IMR-90 (cell line): ENCODE results near the gene SPTBN5. TPM values are rescaled to one million over a fixed set of nuclear protein-coding genes. Genes with fewer than 3 reads are reported as not detected.
A peak's percentile ranks its signal among the peaks of the same experiment; 100 is the strongest.

ENCODE experiments used
- ATAC-seq: fragments of 200-7000 bp; cut with Tn5 transposase; 2 replicates; pipeline ENCODE4 v1.9.1; 2020; ENCODE audit warnings: low read depth, mild to moderate bottlenecking, moderate library complexity
- BruUV-seq: library from RNA; stranded (reverse); fragments of 400-500 nt; replicated peaks from 2 replicates; lab custom pipeline; 2021; lab: Mats Ljungman, UMichigan
- CTCF ChIA-PET: fragments of 300-600 bp; formaldehyde crosslinking; extraction: SDS; loops from one replicate; lab custom pipeline; 2021; ENCODE audit warnings: antibody characterized with exemption; lab: Yijun Ruan, JAX
- POLR2A ChIA-PET: fragments of 300-600 bp; sonication (Branson Sonifier 250); formaldehyde crosslinking; loops from one replicate; lab custom pipeline; 2022; ENCODE audit warnings: antibody characterized with exemption; ENCODE audit not compliant: unreplicated experiment; lab: Charles Lee
- DNase-seq: peaks from one replicate; pipeline ENCODE4 v3.0.0; 2013
- H2AFZ ChIP-seq: replicated peaks from 2 replicates; pipeline ENCODE3; 2013; ENCODE audit warnings: low read length, mild to moderate bottlenecking; ENCODE audit not compliant: poor library complexity
- H2AK5ac ChIP-seq: 2 replicates; pipeline ENCODE4 v1.6.1; 2013; ENCODE audit warnings: low read depth, low read length, inconsistent platforms
- H2AK9ac ChIP-seq: replicated peaks from 2 replicates; pipeline ENCODE3; 2013; ENCODE audit warnings: mild to moderate bottlenecking, low read depth, low read length, moderate library complexity; ENCODE audit not compliant: poor library complexity
- H2BK120ac ChIP-seq: 2 replicates; pipeline ENCODE4 v1.6.1; 2013; ENCODE audit warnings: low read depth, low read length, inconsistent platforms
- H2BK15ac ChIP-seq: 3 replicates; pipeline ENCODE4 v1.6.1; 2013; ENCODE audit warnings: low read depth, low read length, inconsistent platforms
- H2BK20ac ChIP-seq: 2 replicates; pipeline ENCODE4 v1.6.1; 2013; ENCODE audit warnings: low read depth, mild to moderate bottlenecking, inconsistent platforms, low read length, moderate library complexity
- H2BK5ac ChIP-seq: 2 replicates; pipeline ENCODE4 v1.6.1; 2013; ENCODE audit warnings: mild to moderate bottlenecking, low read depth, low read length, inconsistent platforms; ENCODE audit not compliant: poor library complexity, severe bottlenecking
- H3K14ac ChIP-seq: replicated peaks from 2 replicates; pipeline ENCODE4 v1.6.1; 2013; ENCODE audit warnings: low read depth, low read length, inconsistent platforms
- H3K18ac ChIP-seq: 2 replicates; pipeline ENCODE4 v1.6.1; 2013; ENCODE audit warnings: low read depth, low read length, control low read depth
- H3K23ac ChIP-seq: 2 replicates; pipeline ENCODE4 v1.6.1; 2013; ENCODE audit warnings: low read depth, low read length, inconsistent platforms
- H3K27ac ChIP-seq: 2 replicates; pipeline ENCODE4 v1.5.1; 2013; ENCODE audit warnings: mild to moderate bottlenecking, control low read depth, low read length; ENCODE audit not compliant: insufficient read depth
- H3K27me3 ChIP-seq: 2 replicates; pipeline ENCODE4 v1.6.1; 2013; ENCODE audit warnings: low read length; ENCODE audit not compliant: control insufficient read depth, insufficient read depth
- H3K36me3 ChIP-seq: 2 replicates; pipeline ENCODE4 v1.6.1; 2013; ENCODE audit warnings: low read length, mixed read lengths; ENCODE audit not compliant: control insufficient read depth, insufficient read depth
- H3K4ac ChIP-seq: 2 replicates; pipeline ENCODE4 v1.6.1; 2013; ENCODE audit warnings: low read depth, low read length, inconsistent platforms
- H3K4me1 ChIP-seq: 2 replicates; pipeline ENCODE4 v1.6.1; 2013; ENCODE audit warnings: low read length, mixed read lengths; ENCODE audit not compliant: control insufficient read depth, insufficient read depth
- H3K4me2 ChIP-seq: 2 replicates; pipeline ENCODE4 v1.6.1; 2013; ENCODE audit warnings: low read depth, mild to moderate bottlenecking, control low read depth, low read length, moderate library complexity
- H3K4me3 ChIP-seq: 2 replicates; pipeline ENCODE4 v1.5.1; 2013; ENCODE audit warnings: low read depth, mild to moderate bottlenecking, control low read depth, low read length, moderate library complexity; ENCODE audit not compliant: insufficient read depth
- H3K56ac ChIP-seq: 2 replicates; pipeline ENCODE4 v1.6.1; 2013; ENCODE audit warnings: low read length, inconsistent platforms; ENCODE audit not compliant: insufficient read depth; ENCODE audit errors: extremely low read depth
- H3K79me1 ChIP-seq, 2 experiments: 2 replicates each; pipeline ENCODE4 v1.6.1; 2013; ENCODE audit warnings: low read length in 2 of 2, inconsistent platforms in 1 of 2, low read depth in 1 of 2
- H3K9ac ChIP-seq: 2 replicates; pipeline ENCODE4 v1.6.1; 2013; ENCODE audit warnings: low read depth, low read length, control low read depth
- H3K9me1 ChIP-seq: 2 replicates; pipeline ENCODE4 v1.6.1; 2013; ENCODE audit warnings: low read length, inconsistent platforms; ENCODE audit not compliant: insufficient read depth
- H3K9me3 ChIP-seq: 2 replicates; pipeline ENCODE4 v1.6.1; 2013; ENCODE audit warnings: low read length; ENCODE audit not compliant: control insufficient read depth, insufficient read depth
- H4K20me1 ChIP-seq: 2 replicates; pipeline ENCODE4 v1.6.1; 2013; ENCODE audit warnings: low read length, inconsistent platforms; ENCODE audit not compliant: insufficient read depth
- H4K5ac ChIP-seq: 2 replicates; pipeline ENCODE4 v1.6.1; 2013; ENCODE audit warnings: mild to moderate bottlenecking, low read depth, low read length, control low read depth
- H4K8ac ChIP-seq, 2 experiments: 2 replicates each; pipeline ENCODE4 v1.6.1; 2013; ENCODE audit warnings: low read depth in 2 of 2, low read length in 2 of 2, control low read depth in 1 of 2, inconsistent platforms in 1 of 2
- H4K91ac ChIP-seq: 2 replicates; pipeline ENCODE4 v1.6.1; 2013; ENCODE audit warnings: low read depth, low read length, inconsistent platforms; ENCODE audit not compliant: insufficient read depth
- CEBPB ChIP-seq: IDR thresholded peaks from 2 replicates; pipeline ENCODE4 v1.6.1; 2012; ENCODE audit warnings: low read depth, low read length, improper control_type of control experiment
- MAZ ChIP-seq: IDR thresholded peaks from 2 replicates; pipeline ENCODE4 v1.6.1; 2012; ENCODE audit warnings: low read depth, mild to moderate bottlenecking, low read length, improper control_type of control experiment, moderate library complexity, borderline replicate concordance
- WGBS, 2 experiments: methylation state at CpG; one replicate each; pipeline versions ENCODE4 v1.1.5 to v1.1.7; 2013; ENCODE audit warnings: missing lambda C conversion rate in 2 of 2; ENCODE audit not compliant: insufficient read length in 1 of 2; ENCODE audit errors: extremely low coverage in 2 of 2; 5-methylcytosine and 5-hydroxymethylcytosine counted together
- dilution Hi-C: fragments of 300-500 bp; cut with HindIII; formaldehyde crosslinking; loops from one replicate; pipeline ENCODE4 v1.14.3; 2018; ENCODE audit warnings: low sequenced_read_pairs; ENCODE audit not compliant: unreplicated experiment
- in situ Hi-C: fragments of 300-500 bp; cut with MboI; formaldehyde crosslinking; loops from 3 replicates; pipeline ENCODE4 v1.14.3; 2019; ENCODE audit warnings: low sequenced_read_pairs, inconsistent platforms, mixed read lengths
- intact Hi-C: fragments of 100-400 bp; cut with micrococcal nuclease; formaldehyde crosslinking; loops from 2 replicates; pipeline ENCODE4 v1.10.0; 2022
- polyA plus RNA-seq, 3 experiments: library from polyadenylated mRNA; depleted of rRNA; stranded (reverse); fragments of >200 nt; gene quantifications; 2 replicates each; pipeline ENCODE4 v1.2.3, GENCODE V29; 2012; ENCODE audit warnings: low replicate concordance in 1 of 3
- total RNA-seq: library from RNA; depleted of rRNA; stranded (reverse); fragments of >200 nt; gene quantifications from 2 replicates; pipeline ENCODE4 v1.2.3, GENCODE V29; 2012

Gene SPTBN5
- total and polyA plus RNA-seq, 2 of the 4 experiments (the other 2 are of a cell fraction) = under 0.01 to 0.38 TPM

DNA sequence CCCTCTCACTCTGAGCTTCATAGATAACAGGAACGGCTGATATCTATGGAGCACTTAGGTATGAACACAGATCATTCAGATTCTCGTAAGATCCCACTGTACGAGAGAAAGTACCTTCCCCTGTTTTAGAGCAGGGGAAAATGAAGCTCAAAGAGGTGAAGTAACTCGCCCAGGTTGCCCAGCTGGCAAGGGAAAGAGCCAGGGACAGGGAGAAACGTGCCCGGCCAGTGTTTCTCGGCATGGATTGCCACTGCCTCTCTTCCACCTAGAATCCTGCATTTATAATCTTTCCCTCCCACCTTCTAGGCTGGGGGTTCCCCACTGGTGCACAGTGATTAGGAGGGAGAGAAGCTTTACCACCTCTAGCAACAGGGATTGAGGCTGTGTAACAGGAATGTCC is 39.5 kb upstream of the SPTBN5 start:
- Histone ChIP-seq H3K27ac (no peak overlapping the region), H3K36me3 (no peaks in the 10 kb centered on the region)
- BruUV-seq = no TSS peak

More for the DNA sequence above, 39.5 kb upstream of the SPTBN5 start:
- intact Hi-C loops = loop anchor here (5.0 kb wide), 1 partner anchor 124 kb away; no protein-coding TSS in a partner anchor
- no peak overlapping the region for H4K5ac ChIP-seq
- dilution Hi-C loops = no loop called here
- H2BK20ac ChIP-seq = peak overlapping the region; percentile 27
- no peak overlapping the region for H3K56ac ChIP-seq
- no peak overlapping the region for H3K18ac ChIP-seq
- peaks cover 44% of the 10 kb centered on the region for H3K9me1 ChIP-seq
- H3K27me3 ChIP-seq = no peaks in the 10 kb centered on the region
- peak overlapping the region in 1 of 2 experiments; percentile 76; a peak in 1 of 4 replicates for H4K8ac ChIP-seq
- H4K20me1 ChIP-seq = peaks cover 14% of the 10 kb centered on the region; the same call in 1 of the 2 replicates
- no peak overlapping the region for H3K9ac ChIP-seq
- no peak overlapping the region for H3K4me2 ChIP-seq
- H3K9me3 ChIP-seq = no peaks in the 10 kb centered on the region
- WGBS, 2 experiments = 90% methylated on average over 2 of the region's 7 CpGs; no CpG with 5 or more reads in 1 of the 2 experiments
- no peak overlapping the region for H2AFZ ChIP-seq
- peak overlapping the region; percentile 75; the same call in 1 of the 2 replicates for H2BK120ac ChIP-seq
- peak overlapping the region; percentile 80 for H3K4ac ChIP-seq
- H2BK15ac ChIP-seq = peak overlapping the region; percentile 61; the same call in 1 of the 3 replicates
- peak overlapping the region; percentile 54; the same call in 1 of the 2 replicates for H4K91ac ChIP-seq
- peaks cover 40 to 83% of the 10 kb centered on the region in 2 experiments for H3K79me1 ChIP-seq
- in situ Hi-C loops = no loop called here
- H2BK5ac ChIP-seq = no peak overlapping the region
- peaks cover 25% of the 10 kb centered on the region for H3K4me1 ChIP-seq
- ATAC-seq (no peak), DNase-seq (no peak)
- H3K14ac ChIP-seq = peak overlapping the region; percentile 73; the same call in 1 of the 2 replicates
- TF ChIP-seq MAZ (no peak), CEBPB (no peak)
- H3K23ac ChIP-seq = peak overlapping the region; percentile 64
- CTCF ChIA-PET = no interaction called here
- no peak overlapping the region for H3K4me3 ChIP-seq
- POLR2A ChIA-PET = no interaction called here
- H2AK9ac ChIP-seq = no peak overlapping the region
- H2AK5ac ChIP-seq = peak overlapping the region; percentile 85
